MG63 (cell line): ENCODE data around the gene TNFAIP1. TPM values are rescaled to one million over a fixed set of nuclear protein-coding genes. Genes with fewer than 3 reads are reported as not detected.
"Not testable (repeated sequence)": the region's sequence is repeated elsewhere in the genome, so short reads cannot be mapped to it uniquely, and the experiment has no call there.

ENCODE experiments used
- DNase-seq: peaks from one replicate; pipeline ENCODE4 v3.0.0-alpha.2; 2020
- H3K27me3 ChIP-seq: fragments of 250-450 bp; sonication (Bioruptor Pico); 2 replicates; pipeline ENCODE4 v1.5.1; 2020; ENCODE audit warnings: mild to moderate bottlenecking, moderate library complexity
- H3K36me3 ChIP-seq: fragments of 250-450 bp; sonication (Bioruptor Pico); 2 replicates; pipeline ENCODE4 v1.5.1; 2020; ENCODE audit warnings: mild to moderate bottlenecking, moderate library complexity
- H3K4me3 ChIP-seq: fragments of 250-450 bp; sonication (Bioruptor Pico); 2 replicates; pipeline ENCODE4 v1.5.1; 2020; ENCODE audit warnings: mild to moderate bottlenecking, moderate library complexity
- H3K9me3 ChIP-seq: fragments of 250-450 bp; sonication (Bioruptor Pico); 2 replicates; pipeline ENCODE4 v1.5.1; 2020; ENCODE audit warnings: mild to moderate bottlenecking, moderate library complexity
- total RNA-seq: library from RNA; depleted of rRNA; stranded (reverse); fragments of >200 nt; shearing (Covaris generic); gene quantifications from 2 replicates; pipeline ENCODE4 v1.2.3, GENCODE V29; 2014; ENCODE audit warnings: low replicate concordance; rRNA removed

Gene TNFAIP1, protein sequence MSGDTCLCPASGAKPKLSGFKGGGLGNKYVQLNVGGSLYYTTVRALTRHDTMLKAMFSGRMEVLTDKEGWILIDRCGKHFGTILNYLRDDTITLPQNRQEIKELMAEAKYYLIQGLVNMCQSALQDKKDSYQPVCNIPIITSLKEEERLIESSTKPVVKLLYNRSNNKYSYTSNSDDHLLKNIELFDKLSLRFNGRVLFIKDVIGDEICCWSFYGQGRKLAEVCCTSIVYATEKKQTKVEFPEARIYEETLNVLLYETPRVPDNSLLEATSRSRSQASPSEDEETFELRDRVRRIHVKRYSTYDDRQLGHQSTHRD
- 29.2 and 31.9 TPM in 2 replicates for total RNA-seq

GRCh38 chr17:28335201-28335958, at the start of gene TNFAIP1, which contains the start of gene IFT20:
TNFAIP1 (plus strand) TSS chr17:28335761; CDS start chr17:28339522, 3,761 bp downstream.
IFT20 (minus strand) TSS chr17:28335472; CDS start chr17:28331985, 3,487 bp downstream.
- Histone ChIP-seq H3K36me3 (peaks cover 57% of the 10 kb centered on the region), H3K9me3 (no peaks in the 10 kb centered on the region), H3K4me3 (peak within 1 kb of the TSS; percentile 98), H3K27me3 (no peaks in the 10 kb centered on the region)
- DNase-seq, result peak; percentile 100

- H3K4me3 ChIP-seq, result no peak overlapping the region
These were observed 49.6 kb upstream of the TNFAIP1 start for GRCh38 chr17:28285965-28286364.

DNA sequence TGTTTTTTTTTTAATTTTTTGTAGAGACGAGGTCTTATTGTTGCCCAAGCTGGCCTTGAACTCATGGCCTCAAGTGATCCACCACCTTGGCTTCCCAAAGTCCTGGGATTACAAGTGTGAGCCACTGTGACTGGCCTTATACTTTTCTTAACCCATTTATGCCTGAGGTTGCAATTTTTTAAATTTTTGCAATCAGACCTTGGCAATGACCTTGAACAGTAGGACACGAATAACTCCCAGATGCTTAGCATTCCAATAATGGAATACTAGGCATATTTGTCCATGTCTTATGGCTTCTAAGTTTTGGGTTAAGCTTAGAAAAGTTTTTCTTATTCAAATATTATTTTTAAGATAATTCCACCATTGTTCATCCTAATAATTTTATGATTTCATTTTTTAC, 44.9 kb upstream of the TNFAIP1 start:
- Histone ChIP-seq H3K27me3 (no peaks in the 10 kb centered on the region), H3K9me3 (no peaks in the 10 kb centered on the region), H3K36me3 (no peaks in the 10 kb centered on the region), H3K4me3 (no peak overlapping the region)
- no peak for DNase-seq

More at GRCh38 chr17:28285965-28286364, 49.6 kb upstream of the TNFAIP1 start:
- Histone ChIP-seq H3K36me3 (no peaks in the 10 kb centered on the region), H3K9me3 (no peaks in the 10 kb centered on the region), H3K27me3 (no peaks in the 10 kb centered on the region)
- no peak for DNase-seq

DNA sequence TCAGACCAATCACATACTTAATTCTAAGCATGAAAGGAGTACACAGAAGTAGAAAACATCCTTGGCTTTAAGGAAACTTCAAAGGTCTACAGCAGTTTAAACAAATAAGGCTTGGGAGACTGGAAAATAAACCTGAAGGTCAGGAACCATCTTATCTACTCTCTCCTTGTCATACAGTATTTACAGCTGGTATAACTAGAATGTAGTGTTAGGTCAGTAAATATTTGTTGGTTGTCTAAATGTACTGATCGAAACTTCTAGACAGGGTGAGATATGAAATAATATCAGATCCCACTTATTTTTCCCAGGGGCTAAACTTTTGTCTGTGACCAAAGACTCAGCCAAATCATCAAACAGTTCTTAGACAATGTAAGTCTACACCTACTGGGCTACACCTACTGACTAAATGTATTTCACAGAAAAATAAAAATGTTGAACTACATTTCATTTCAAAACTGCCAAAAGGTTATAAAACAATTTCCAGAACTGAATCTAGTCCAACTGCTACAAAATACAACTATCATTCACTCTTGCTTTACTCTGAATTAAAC, 43.7 kb upstream of the TNFAIP1 start:
- DNase-seq, result no peak

GRCh38 chr17:28292878-28293277, 42.7 kb upstream of the TNFAIP1 start:
- H3K36me3 ChIP-seq, H3K27me3 ChIP-seq, H3K4me3 ChIP-seq, DNase-seq, H3K9me3 ChIP-seq: not testable (repeated sequence)

More for the DNA sequence above, 43.7 kb upstream of the TNFAIP1 start:
- no peak overlapping the region for H3K4me3 ChIP-seq
- no peaks in the 10 kb centered on the region for H3K9me3 ChIP-seq
- no peaks in the 10 kb centered on the region for H3K36me3 ChIP-seq
- no peaks in the 10 kb centered on the region for H3K27me3 ChIP-seq

DNA sequence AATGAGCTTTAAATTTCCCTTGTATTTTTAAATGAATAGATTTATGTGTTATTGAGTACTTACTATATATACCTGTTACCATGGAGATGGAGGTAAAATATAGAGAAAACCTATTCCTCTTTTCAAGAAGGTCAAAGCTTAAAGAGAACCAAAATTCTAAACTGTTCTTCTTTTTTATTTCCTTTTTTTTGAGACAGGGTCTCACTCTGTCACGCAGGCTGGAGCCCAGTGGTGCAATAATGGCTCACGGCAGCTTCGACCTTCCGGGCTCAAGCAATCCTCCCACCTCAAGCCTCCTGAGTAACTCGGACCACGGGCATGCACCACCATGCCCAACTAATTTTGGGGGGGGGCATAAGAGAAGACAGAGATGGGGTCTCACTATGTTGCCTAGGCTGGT, 41.6 kb upstream of the TNFAIP1 start:
- H3K4me3 ChIP-seq, result no peak overlapping the region
- H3K36me3 ChIP-seq, result no peaks in the 10 kb centered on the region
- DNase-seq, result no peak

DNA sequence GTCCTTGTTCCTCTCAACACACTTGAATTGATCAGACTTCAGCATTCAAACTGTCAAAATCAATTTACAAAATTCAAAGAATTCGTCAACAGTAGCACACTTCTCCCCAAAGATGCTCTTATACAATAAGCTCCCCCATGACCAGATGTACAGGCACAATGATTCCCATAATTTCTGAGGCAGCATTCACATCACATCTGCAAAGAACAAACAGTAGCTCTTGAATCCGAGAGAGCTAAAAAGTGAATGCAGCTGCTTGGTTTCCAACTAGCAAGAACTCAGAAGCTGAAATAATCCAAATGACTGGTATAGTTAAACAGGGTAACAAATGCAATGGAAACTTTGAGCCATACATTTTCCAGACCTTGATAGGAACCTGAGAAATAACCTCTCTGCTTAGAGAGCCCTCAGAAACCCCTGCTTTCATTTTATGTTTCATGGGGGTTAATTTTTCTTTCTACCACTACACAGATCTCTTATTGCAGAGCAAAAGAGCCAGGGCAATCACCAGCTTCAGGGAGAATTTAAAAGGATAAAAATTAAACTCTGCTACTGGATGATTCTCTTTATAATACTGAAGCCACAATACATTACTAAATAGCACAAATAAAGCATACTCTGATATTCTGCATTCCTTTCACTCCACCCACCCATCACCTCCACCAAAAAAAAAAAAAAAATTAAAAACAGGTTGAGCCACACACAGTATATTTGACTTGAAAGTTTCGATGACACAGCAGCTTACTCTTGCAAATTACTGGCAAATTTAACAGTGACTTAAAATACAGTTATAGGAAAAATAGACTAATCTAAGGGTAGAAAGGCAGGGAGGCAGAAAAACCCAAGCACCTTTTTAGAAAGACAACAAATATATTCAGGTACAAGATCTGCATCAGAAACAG, 39.6 kb upstream of the TNFAIP1 start:
- no peaks in the 10 kb centered on the region for H3K36me3 ChIP-seq
- H3K27me3 ChIP-seq, result no peaks in the 10 kb centered on the region
- no peaks in the 10 kb centered on the region for H3K9me3 ChIP-seq
- DNase-seq, result no peak
- no peak overlapping the region for H3K4me3 ChIP-seq

More for the DNA sequence above, 41.6 kb upstream of the TNFAIP1 start:
- H3K27me3 ChIP-seq, result no peaks in the 10 kb centered on the region
- no peaks in the 10 kb centered on the region for H3K9me3 ChIP-seq

- Histone ChIP-seq H3K4me3 (no peak overlapping the region), H3K36me3 (no peaks in the 10 kb centered on the region), H3K9me3 (no peaks in the 10 kb centered on the region), H3K27me3 (no peaks in the 10 kb centered on the region)
- DNase-seq, result no peak
These were observed 37.1 kb upstream of the TNFAIP1 start for GRCh38 chr17:28298449-28298848.

GRCh38 chr17:28306954-28307401, 28.6 kb upstream of the TNFAIP1 start:
- Histone ChIP-seq H3K9me3 (no peaks in the 10 kb centered on the region), H3K27me3 (no peaks in the 10 kb centered on the region), H3K4me3 (no peak overlapping the region), H3K36me3 (no peaks in the 10 kb centered on the region)
- DNase-seq, result no peak

DNA sequence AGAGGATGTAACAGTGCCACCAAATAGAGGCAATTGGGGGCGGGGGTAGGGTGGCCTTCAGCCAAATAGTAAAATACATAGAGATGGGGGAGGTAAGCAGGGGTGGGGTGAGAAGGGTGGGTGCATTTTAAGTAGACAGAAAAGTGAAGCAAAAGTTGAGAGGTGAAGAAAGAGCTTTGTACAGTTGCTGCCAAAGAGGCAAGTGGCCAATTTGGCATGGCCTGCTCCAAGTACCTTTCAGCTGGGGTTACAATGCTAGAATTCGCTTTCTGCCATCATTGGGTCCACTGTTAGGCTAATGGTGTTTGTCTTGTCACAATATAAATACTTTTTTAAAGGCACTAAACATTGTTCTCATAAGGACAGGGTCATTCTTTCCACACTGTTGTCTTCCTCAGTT, 21.7 kb upstream of the TNFAIP1 start:
- Histone ChIP-seq H3K27me3 (no peaks in the 10 kb centered on the region), H3K4me3 (no peak overlapping the region), H3K9me3 (no peaks in the 10 kb centered on the region), H3K36me3 (no peaks in the 10 kb centered on the region)
- DNase-seq, result no peak

DNA sequence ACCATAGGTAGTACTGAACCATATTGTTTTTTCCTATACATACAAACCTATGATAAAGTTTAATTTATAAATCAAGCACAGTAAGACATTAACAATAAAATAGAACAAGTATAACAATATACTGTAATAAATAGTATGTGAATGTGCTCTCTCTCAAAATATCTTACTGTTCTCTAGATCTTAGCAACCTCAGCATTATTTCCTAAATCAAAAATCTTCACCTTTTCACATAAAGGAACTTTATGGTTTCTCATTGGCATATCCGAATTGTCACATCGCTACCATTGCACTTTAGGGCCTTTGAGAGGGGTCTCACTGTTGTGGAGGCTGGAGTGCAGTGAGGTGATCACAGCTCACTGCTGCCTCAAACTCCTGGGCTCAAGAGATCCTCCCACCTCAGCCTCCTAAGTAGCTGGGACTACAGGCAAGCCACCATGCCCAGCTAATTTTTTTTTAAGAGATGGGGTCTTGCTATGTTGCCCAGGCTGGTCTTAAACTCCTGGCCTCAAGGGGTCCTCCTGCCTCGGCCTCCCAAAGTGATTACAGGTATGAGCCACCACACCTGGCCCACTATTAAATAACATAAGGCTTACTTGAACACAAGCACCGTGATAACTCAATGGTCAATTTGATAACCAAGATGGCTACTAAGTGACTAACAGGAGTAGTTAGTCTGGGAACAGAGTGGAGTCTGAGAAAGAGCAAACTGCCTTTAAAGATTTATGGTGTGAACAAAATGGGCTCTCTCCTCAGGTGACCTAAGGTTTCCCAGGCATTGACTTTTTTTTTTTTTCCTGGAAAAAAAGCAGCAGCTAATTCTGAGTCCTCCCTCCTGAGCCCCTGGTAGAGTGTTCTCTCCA, 19.5 kb upstream of the TNFAIP1 start:
- no peak overlapping the region for H3K4me3 ChIP-seq
- no peaks in the 10 kb centered on the region for H3K9me3 ChIP-seq
- H3K27me3 ChIP-seq, result no peaks in the 10 kb centered on the region
- DNase-seq, result no peak
- peaks cover 7% of the 10 kb centered on the region for H3K36me3 ChIP-seq

DNA sequence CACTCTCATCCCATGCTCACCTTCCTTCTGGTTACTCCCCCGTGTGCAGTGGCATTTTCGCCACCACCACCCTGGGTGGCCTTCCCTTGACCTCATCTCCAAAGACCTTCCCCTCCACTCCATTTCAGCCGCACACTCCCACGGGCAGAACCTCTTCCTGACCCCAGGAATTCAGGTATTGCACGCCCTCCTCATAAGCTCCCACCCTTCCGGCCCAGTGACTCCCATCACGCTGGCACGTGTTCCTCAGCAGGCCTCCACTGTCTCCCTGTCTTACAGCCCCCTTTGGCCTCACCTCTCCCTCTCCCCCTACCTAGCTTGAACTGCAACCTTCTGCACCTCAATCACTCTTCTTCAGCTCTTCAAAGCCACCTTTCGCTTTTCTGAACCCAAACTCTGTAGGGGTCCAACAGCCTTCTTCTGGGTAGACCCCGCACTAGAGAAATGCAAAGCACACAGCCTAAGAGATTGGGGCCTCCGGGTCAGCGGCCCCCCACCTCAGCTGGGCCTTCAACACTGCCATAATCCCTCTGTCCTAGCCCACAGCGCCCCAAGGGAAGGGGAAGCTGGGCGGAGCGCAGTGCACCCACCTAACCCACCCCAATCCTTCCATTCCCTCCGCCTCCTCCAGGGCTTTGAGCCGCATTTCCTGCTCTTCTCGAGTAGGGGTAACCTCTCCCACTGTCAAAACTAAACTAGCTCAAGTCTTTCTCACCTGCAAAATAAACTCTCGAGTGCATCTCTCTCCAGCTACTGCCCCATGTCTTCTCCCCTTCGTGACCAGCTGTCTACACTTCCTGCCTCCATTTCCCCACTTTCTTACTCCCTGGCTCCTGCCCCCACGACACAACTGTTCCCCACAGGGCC, 18.2 kb upstream of the TNFAIP1 start:
- Histone ChIP-seq H3K27me3 (no peaks in the 10 kb centered on the region), H3K4me3 (peak overlapping the region; percentile 77), H3K36me3 (peaks cover 16% of the 10 kb centered on the region), H3K9me3 (no peaks in the 10 kb centered on the region)
- no peak for DNase-seq

DNA sequence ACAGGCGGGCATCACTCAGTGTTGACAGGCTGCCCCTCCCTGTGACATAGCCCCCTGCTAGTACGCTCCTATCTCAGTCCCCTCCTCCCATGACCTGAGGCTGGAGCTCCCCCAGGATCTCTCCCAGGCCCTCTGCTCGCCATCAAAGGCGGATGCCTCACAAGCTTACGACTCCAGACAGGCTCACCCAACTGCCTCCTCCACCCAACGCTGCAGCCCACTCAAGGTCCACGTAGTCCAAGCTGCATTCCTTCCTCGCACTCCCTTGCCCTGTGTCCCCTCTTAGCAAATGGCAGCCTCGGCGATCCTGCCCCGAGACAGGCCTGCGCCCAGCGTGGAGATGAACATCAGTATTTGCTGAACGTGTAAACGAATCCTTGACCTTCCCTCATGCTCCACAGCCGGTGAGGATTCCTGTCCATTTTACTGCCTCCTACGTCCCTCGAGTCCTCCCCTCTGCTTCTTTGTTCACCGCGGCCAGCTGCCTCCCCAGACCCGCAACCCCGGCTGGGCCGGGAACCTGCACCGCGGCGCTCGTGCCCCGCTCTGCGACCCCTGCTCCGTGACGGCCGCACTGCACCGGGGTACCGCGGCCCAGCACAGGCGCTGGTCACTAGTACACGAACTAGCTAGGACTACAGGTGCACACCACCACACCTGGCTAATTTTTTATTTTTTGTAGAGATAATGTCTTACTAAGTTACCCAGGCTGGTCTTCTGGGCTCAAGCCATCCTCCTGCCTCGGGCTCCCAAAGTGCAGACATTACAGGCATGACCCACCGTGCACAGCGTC, 17.4 kb upstream of the TNFAIP1 start:
- Histone ChIP-seq H3K27me3 (no peaks in the 10 kb centered on the region), H3K4me3 (peak overlapping the region; percentile 77), H3K9me3 (no peaks in the 10 kb centered on the region), H3K36me3 (peaks cover 24% of the 10 kb centered on the region)
- DNase-seq, result peak; percentile 19
